ENCODE measurements around the gene SLC39A1. TPM values are rescaled to one million over a fixed set of nuclear protein-coding genes. Genes with fewer than 3 reads are reported as not detected.

SLC39A1 gene
- total and polyA plus RNA-seq, 9 of the 15 experiments (the other 6 are each of a cell fraction or from before 2014, with no cell fraction given), result 9.9 to 81.1 (median 62.7) TPM

DNA sequence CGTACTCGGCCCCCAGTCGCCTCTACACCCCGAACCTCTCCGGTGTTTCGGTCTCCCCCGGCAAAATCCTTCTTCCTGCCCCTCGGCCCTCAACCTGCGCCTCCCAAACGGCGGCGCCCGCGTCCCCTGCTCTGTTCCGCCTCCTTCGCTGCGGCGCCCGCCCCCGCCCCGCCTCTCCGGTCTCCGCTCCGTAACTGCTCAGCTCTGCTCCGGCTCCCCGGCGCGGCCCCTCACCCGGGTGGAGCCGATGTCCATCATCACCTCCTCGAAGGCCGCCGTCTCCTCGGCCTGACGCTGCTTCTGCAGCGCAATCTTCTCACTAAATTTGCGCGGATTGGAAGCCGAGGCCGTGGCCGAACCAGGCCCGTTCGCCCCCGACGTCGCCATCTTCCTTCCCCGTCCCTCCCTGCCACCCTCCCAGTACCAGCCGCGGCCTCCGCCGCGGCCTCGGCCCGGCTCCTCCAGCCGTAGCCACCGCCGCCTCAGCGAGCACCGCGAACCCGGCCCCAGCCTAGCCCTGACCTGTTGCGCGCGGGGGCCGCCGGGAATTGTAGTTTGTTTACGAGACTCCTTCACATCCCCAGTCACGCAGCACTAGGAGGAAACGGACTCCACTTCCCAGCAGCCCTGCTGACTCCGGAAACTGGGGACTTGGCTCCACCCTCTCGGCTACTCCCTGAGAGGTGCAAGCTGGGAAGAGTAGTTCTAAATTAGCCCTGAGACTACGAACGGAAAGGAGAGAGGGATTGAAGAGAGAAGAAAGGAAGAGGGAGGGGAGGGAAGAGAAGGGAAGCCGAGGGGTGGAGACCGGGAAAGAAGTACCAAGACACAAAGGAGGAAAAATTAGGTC is 5.0 kb downstream of the SLC39A1 start, which contains the start of gene CRTC2 (continued):
- TF ChIP-seq ZNF41 (CRISPR knock-in tag; conservative IDR thresholded peaks at IDR 0.05), result no peak; the same call in 1 of the 2 replicates
- TF ChIP-seq GATA2 (CRISPR knock-in tag; IDR thresholded peaks at IDR 0.05), result no peak
- TF ChIP-seq, protein P1, sequence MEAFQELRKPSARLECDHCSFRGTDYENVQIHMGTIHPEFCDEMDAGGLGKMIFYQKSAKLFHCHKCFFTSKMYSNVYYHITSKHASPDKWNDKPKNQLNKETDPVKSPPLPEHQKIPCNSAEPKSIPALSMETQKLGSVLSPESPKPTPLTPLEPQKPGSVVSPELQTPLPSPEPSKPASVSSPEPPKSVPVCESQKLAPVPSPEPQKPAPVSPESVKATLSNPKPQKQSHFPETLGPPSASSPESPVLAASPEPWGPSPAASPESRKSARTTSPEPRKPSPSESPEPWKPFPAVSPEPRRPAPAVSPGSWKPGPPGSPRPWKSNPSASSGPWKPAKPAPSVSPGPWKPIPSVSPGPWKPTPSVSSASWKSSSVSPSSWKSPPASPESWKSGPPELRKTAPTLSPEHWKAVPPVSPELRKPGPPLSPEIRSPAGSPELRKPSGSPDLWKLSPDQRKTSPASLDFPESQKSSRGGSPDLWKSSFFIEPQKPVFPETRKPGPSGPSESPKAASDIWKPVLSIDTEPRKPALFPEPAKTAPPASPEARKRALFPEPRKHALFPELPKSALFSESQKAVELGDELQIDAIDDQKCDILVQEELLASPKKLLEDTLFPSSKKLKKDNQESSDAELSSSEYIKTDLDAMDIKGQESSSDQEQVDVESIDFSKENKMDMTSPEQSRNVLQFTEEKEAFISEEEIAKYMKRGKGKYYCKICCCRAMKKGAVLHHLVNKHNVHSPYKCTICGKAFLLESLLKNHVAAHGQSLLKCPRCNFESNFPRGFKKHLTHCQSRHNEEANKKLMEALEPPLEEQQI (IDR thresholded peaks at IDR 0.05), result no peak
- TF ChIP-seq FOXJ2 (tag; IDR thresholded peaks at IDR 0.05), result peak; percentile 93
- no peak for TF ChIP-seq RCOR1 (IDR thresholded peaks at IDR 0.05; ENCODE audit: borderline replicate concordance in 1 of 2, low read depth in 2 of 2, low read length in 2 of 2)
- TF ChIP-seq, protein P2, sequence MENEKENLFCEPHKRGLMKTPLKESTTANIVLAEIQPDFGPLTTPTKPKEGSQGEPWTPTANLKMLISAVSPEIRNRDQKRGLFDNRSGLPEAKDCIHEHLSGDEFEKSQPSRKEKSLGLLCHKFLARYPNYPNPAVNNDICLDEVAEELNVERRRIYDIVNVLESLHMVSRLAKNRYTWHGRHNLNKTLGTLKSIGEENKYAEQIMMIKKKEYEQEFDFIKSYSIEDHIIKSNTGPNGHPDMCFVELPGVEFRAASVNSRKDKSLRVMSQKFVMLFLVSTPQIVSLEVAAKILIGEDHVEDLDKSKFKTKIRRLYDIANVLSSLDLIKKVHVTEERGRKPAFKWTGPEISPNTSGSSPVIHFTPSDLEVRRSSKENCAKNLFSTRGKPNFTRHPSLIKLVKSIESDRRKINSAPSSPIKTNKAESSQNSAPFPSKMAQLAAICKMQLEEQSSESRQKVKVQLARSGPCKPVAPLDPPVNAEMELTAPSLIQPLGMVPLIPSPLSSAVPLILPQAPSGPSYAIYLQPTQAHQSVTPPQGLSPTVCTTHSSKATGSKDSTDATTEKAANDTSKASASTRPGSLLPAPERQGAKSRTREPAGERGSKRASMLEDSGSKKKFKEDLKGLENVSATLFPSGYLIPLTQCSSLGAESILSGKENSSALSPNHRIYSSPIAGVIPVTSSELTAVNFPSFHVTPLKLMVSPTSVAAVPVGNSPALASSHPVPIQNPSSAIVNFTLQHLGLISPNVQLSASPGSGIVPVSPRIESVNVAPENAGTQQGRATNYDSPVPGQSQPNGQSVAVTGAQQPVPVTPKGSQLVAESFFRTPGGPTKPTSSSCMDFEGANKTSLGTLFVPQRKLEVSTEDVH (IDR thresholded peaks at IDR 0.05; ENCODE audit: low read depth, partially characterized antibody), result peak; percentile 66
- TF ChIP-seq, protein P3, sequence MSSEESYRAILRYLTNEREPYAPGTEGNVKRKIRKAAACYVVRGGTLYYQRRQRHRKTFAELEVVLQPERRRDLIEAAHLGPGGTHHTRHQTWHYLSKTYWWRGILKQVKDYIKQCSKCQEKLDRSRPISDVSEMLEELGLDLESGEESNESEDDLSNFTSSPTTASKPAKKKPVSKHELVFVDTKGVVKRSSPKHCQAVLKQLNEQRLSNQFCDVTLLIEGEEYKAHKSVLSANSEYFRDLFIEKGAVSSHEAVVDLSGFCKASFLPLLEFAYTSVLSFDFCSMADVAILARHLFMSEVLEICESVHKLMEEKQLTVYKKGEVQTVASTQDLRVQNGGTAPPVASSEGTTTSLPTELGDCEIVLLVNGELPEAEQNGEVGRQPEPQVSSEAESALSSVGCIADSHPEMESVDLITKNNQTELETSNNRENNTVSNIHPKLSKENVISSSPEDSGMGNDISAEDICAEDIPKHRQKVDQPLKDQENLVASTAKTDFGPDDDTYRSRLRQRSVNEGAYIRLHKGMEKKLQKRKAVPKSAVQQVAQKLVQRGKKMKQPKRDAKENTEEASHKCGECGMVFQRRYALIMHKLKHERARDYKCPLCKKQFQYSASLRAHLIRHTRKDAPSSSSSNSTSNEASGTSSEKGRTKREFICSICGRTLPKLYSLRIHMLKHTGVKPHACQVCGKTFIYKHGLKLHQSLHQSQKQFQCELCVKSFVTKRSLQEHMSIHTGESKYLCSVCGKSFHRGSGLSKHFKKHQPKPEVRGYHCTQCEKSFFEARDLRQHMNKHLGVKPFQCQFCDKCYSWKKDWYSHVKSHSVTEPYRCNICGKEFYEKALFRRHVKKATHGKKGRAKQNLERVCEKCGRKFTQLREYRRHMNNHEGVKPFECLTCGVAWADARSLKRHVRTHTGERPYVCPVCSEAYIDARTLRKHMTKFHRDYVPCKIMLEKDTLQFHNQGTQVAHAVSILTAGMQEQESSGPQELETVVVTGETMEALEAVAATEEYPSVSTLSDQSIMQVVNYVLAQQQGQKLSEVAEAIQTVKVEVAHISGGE (CRISPR knock-in tag; IDR thresholded peaks at IDR 0.05), result peak in 1 of 3 experiments; percentile 88; a peak in 2 of 6 replicates
- TF ChIP-seq LARP7 (IDR thresholded peaks at IDR 0.05), result no peak
- TF ChIP-seq, protein P4, sequence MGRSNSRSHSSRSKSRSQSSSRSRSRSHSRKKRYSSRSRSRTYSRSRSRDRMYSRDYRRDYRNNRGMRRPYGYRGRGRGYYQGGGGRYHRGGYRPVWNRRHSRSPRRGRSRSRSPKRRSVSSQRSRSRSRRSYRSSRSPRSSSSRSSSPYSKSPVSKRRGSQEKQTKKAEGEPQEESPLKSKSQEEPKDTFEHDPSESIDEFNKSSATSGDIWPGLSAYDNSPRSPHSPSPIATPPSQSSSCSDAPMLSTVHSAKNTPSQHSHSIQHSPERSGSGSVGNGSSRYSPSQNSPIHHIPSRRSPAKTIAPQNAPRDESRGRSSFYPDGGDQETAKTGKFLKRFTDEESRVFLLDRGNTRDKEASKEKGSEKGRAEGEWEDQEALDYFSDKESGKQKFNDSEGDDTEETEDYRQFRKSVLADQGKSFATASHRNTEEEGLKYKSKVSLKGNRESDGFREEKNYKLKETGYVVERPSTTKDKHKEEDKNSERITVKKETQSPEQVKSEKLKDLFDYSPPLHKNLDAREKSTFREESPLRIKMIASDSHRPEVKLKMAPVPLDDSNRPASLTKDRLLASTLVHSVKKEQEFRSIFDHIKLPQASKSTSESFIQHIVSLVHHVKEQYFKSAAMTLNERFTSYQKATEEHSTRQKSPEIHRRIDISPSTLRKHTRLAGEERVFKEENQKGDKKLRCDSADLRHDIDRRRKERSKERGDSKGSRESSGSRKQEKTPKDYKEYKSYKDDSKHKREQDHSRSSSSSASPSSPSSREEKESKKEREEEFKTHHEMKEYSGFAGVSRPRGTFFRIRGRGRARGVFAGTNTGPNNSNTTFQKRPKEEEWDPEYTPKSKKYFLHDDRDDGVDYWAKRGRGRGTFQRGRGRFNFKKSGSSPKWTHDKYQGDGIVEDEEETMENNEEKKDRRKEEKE (IDR thresholded peaks at IDR 0.05; ENCODE audit: borderline replicate concordance in 1 of 2, control insufficient read depth in 1 of 2, low read depth in 2 of 2, low read length in 1 of 2), result no peak
- peak; percentile 42 for TF ChIP-seq ZNF134 (CRISPR knock-in tag; conservative IDR thresholded peaks at IDR 0.05)
- TF ChIP-seq ZNF717 (CRISPR knock-in tag; IDR thresholded peaks at IDR 0.05), result no peak
- no peak for TF ChIP-seq EP300 (IDR thresholded peaks at IDR 0.05; ENCODE audit: low read length)
